Uterus (tissue), 4 donors: Measurements from ENCODE around the gene RGS6. TPM values are rescaled to one million over a fixed set of nuclear protein-coding genes. Genes with fewer than 3 reads are reported as not detected.

ENCODE experiments used
- DNase-seq, 2 donors: peaks; one replicate each; pipeline ENCODE4 v3.0.0-alpha.2; 2019 to 2020
- H3K27ac ChIP-seq, 2 donors: fragments of 200-600 bp; sonication (generic); 1 replicate in 1 of 2; 2 replicates in 1 of 2; pipeline ENCODE4 v1.5.1; 2016 to 2018
- H3K27me3 ChIP-seq, 2 donors: fragments of 200-600 bp; sonication (generic); one replicate each; pipeline ENCODE4 v1.5.1; 2018 to 2019; ENCODE audit warnings: control low read depth in 1 of 2
- H3K36me3 ChIP-seq, 2 donors: fragments of 200-600 bp; sonication (generic); one replicate each; pipeline ENCODE4 v1.5.1; 2019; ENCODE audit warnings: control low read depth in 1 of 2
- H3K4me1 ChIP-seq, 2 donors: fragments of 200-600 bp; sonication (generic); one replicate each; pipeline ENCODE4 v1.5.1; 2018 to 2019; ENCODE audit warnings: control low read depth in 1 of 2
- H3K4me3 ChIP-seq, 2 donors: fragments of 200-600 bp; sonication (generic); 1 replicate in 1 of 2; 2 replicates in 1 of 2; pipeline ENCODE4 v1.5.1; 2018 to 2019; ENCODE audit warnings: mild to moderate bottlenecking in 1 of 2
- H3K9me3 ChIP-seq, 2 donors: fragments of 200-600 bp; sonication (generic); one replicate each; pipeline ENCODE4 v1.5.1; 2019; ENCODE audit warnings: control low read depth in 1 of 2
- CTCF ChIP-seq, 4 experiments: fragments of 200-600 bp in 2 of 4; fragments of 450-650 bp in 2 of 4; sonication (generic) in 2 of 4; IDR thresholded peaks; one replicate each; pipeline ENCODE4 v1.5.1; 2016 to 2019; ENCODE audit warnings: antibody characterized with exemption in 4 of 4, mild to moderate bottlenecking in 2 of 4, moderate library complexity in 1 of 4
- POLR2A ChIP-seq, 2 donors: fragments of 450-650 bp; IDR thresholded peaks; one replicate each; pipeline ENCODE4 v1.6.1; 2016; ENCODE audit warnings: antibody characterized with exemption in 2 of 2, mild to moderate bottlenecking in 1 of 2, moderate library complexity in 1 of 2
- intact Hi-C: fragments of 100-400 bp; cut with DNase I; formaldehyde crosslinking; loops from one replicate; pipeline ENCODE4 v1.15.1; 2023; ENCODE audit warnings: low total_unique reads
- total RNA-seq, 4 donors: library from RNA; depleted of rRNA in 3 of 4; stranded (reverse); fragments of >200 nt in 3 of 4; gene quantifications; one replicate each; pipeline versions ENCODE4 v1.1.0 to v1.2.4, GENCODE V29; 2014 to 2023
- donor health status: DM: yes; HTN: yes; CAD: no.

The RGS6 gene
- total RNA-seq, 4 donors from 2014 or later = 1.0 to 7.4 (median 6.2) TPM; not detected in 1

- Histone ChIP-seq H3K9me3 (no peaks in the 10 kb centered on the region), H3K4me3 (no peak overlapping the region), H3K36me3 (no peaks in the 10 kb centered on the region), H3K27ac (no peak overlapping the region), H3K4me1 (peaks cover 0 to 5% of the 10 kb centered on the region in 2 donors), H3K27me3 (no peaks in the 10 kb centered on the region)
- no peak for DNase-seq
- TF ChIP-seq POLR2A (IDR thresholded peaks at IDR 0.05) = no peak
- no peak for TF ChIP-seq CTCF (IDR thresholded peaks at IDR 0.05)
- intact Hi-C loops = no loop called here
Measured at GRCh38 chr14:72611506-72611905, 679.3 kb downstream of the RGS6 start.

- peaks cover 0 to 5% of the 10 kb centered on the region in 2 donors for H3K4me1 ChIP-seq
- no peak for DNase-seq
- H3K36me3 ChIP-seq = no peaks in the 10 kb centered on the region
- intact Hi-C loops = no loop called here
- TF ChIP-seq CTCF (IDR thresholded peaks at IDR 0.05) = no peak
- TF ChIP-seq POLR2A (IDR thresholded peaks at IDR 0.05) = no peak
- no peaks in the 10 kb centered on the region for H3K27me3 ChIP-seq
- no peak overlapping the region for H3K27ac ChIP-seq
- no peak overlapping the region for H3K4me3 ChIP-seq
- H3K9me3 ChIP-seq = no peaks in the 10 kb centered on the region
Measured at GRCh38 chr14:72612041-72612440, 679.8 kb downstream of the RGS6 start.

GRCh38 chr14:72613231-72613974, 681.2 kb downstream of the RGS6 start:
- Histone ChIP-seq H3K36me3 (no peaks in the 10 kb centered on the region), H3K4me3 (no peak overlapping the region), H3K9me3 (no peaks in the 10 kb centered on the region), H3K27me3 (no peaks in the 10 kb centered on the region), H3K27ac (no peak overlapping the region), H3K4me1 (peaks cover 0 to 10% of the 10 kb centered on the region in 2 donors)
- DNase-seq = peak; percentile 25 to 41
- intact Hi-C loops = no loop called here
- no peak for TF ChIP-seq POLR2A (IDR thresholded peaks at IDR 0.05)
- TF ChIP-seq CTCF (IDR thresholded peaks at IDR 0.05) = no peak

- Histone ChIP-seq H3K27me3 (no peaks in the 10 kb centered on the region), H3K9me3 (no peaks in the 10 kb centered on the region), H3K27ac (no peak overlapping the region), H3K4me3 (no peak overlapping the region), H3K36me3 (no peaks in the 10 kb centered on the region), H3K4me1 (peaks cover 0 to 10% of the 10 kb centered on the region in 2 donors)
- DNase-seq = no peak
- TF ChIP-seq POLR2A (IDR thresholded peaks at IDR 0.05) (no peak), CTCF (IDR thresholded peaks at IDR 0.05) (no peak)
- intact Hi-C loops = no loop called here
Measured at GRCh38 chr14:72613975-72614319, 681.7 kb downstream of the RGS6 start.

GRCh38 chr14:72614365-72614764, 682.1 kb downstream of the RGS6 start:
- H3K4me1 ChIP-seq = peaks cover 0 to 10% of the 10 kb centered on the region in 2 donors
- H3K36me3 ChIP-seq = no peaks in the 10 kb centered on the region
- no peak for TF ChIP-seq CTCF (IDR thresholded peaks at IDR 0.05)
- no peak for TF ChIP-seq POLR2A (IDR thresholded peaks at IDR 0.05)
- H3K9me3 ChIP-seq = no peaks in the 10 kb centered on the region
- DNase-seq = no peak
- intact Hi-C loops = no loop called here
- no peaks in the 10 kb centered on the region for H3K27me3 ChIP-seq
- no peak overlapping the region for H3K4me3 ChIP-seq
- no peak overlapping the region for H3K27ac ChIP-seq
